GM20431 (cell line): Measurements from ENCODE around the gene EIF2S3.
"Not testable (repeated sequence)": the region's sequence is repeated elsewhere in the genome, so short reads cannot be mapped to it uniquely, and the experiment has no call there.

ENCODE experiments used
- in situ Hi-C: fragments of 300-500 bp; cut with MseI, MboI; formaldehyde crosslinking; loops from one replicate; pipeline ENCODE4 v1.15.0; 2020; ENCODE audit warnings: low sequenced_read_pairs; ENCODE audit not compliant: unreplicated experiment

The EIF2S3 gene

DNA sequence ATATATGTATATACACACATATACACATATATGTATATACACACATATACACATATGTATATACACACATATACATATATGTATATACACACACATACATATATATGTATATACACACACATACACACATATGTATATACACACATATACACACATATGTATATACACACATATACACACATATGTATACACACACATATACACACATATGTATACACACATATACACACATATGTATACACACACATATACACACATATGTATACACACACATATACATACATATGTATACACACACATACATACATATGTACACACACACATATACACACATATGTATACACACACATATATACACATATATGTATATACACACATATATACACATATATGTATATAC lies 8.7 kb upstream of the EIF2S3 start:
- in situ Hi-C loops: not testable (repeated sequence)

DNA sequence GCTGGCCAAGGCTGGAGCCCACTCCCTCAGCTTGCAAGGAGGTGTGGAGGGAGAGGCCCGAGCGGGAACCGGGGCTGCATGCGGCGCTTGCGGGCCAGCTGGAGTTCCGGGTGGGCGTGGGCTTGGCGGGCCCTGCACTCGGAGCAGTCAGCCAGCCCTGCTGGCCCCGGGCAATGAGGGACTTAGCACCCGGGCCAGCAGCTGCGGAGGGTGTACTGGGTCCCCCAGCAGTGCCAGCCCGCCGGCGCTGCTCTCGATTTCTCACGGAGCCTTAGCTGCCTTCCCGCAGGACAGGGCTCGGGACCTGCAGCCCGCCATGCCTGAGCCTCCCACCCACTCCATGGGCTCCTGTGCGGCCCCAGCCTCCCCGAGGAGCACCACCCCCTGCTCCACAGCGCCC lies 5.1 kb upstream of the EIF2S3 start:
- in situ Hi-C loops: not testable (repeated sequence)

- in situ Hi-C loops: not testable (repeated sequence)
These were observed 4.0 kb upstream of the EIF2S3 start for GRCh38 chrX:24050522-24051318.

DNA sequence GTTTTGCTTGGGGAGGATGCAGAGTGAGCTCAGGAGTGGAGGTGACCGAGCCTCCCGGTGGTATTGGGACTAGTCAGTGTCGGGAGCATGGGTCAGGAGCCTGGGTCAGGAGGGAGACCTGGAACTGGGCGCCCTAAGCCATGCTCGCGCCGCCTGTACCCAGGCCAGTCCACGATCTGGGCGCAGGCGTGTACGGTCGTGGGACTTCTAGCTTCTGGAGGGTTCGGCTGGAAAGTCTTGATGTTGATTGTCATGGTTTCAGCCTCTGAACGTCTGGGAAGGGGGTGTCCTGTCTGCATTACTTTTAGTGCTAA lies 244 bp downstream of the EIF2S3 start:
- in situ Hi-C loops: no loop called here

DNA sequence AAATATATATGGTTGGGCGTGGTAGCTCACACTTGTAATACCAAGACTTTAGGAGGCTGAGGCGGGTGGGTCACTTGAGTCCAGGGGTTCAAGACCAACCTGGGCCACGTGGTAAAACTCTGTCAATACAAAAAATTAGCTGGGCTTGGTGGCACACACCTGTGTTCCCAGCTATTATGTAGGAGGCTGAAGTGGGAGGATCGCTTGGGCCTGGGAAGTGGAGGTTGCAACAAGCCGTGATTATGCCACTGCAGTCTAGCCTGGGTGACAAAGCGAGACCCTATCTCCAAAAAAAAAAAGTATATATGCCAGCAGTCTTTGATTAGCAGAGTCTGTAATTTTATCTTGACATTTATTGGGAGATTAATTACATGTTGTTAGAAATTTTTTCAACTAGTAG lies 8.7 kb downstream of the EIF2S3 start:
- in situ Hi-C loops: no loop called here

GRCh38 chrX:24069877-24070276 lies 15.1 kb downstream of the EIF2S3 start:
- in situ Hi-C loops: no loop called here

DNA sequence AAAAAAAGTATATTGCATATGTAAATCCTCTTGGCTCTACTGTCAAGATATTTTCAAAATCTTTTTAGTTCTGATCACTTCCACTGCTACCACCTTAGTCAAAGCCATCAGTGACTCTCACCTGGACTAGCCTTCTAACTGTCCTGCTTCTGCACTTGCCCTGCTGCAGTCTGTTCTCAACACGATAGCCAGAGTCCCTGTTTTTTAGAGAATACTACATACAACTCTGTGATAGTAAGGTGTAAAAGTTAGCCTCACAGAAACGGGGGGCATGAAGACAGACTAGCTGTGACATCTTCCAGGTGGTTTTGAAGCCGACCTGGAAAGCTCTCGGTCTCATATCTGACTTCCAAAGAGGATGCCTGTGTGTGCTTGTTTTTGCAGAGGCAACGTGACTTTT lies 24.7 kb downstream of the EIF2S3 start:
- in situ Hi-C loops: loop anchor here (25.0 kb wide), 1 partner anchor 158 kb away; no protein-coding TSS in a partner anchor

DNA sequence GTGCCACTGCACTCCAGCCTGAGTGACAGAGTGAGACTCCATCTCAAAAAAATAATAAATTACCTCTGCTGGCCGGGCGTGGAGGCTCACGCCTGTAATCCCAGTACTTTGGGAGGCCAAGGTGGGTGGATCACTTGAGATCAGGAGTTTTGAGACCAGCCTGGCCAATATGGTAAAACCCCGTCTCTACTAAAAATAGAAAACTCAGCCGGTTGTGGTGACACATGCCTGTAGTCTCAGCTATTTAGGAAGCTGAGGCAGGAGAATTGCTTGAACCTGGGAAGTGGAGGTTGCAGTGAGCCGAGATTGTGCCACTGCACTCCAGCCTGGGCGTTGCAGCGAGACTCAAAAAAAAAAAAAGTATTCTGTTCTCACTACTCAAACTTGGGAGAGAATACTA lies 25.5 kb downstream of the EIF2S3 start:
- in situ Hi-C loops: loop anchor here (25.0 kb wide), 1 partner anchor 157 kb away; no protein-coding TSS in a partner anchor

GRCh38 chrX:24080704-24081103 lies 25.9 kb downstream of the EIF2S3 start:
- in situ Hi-C loops: loop anchor here (25.0 kb wide), 1 partner anchor 157 kb away; no protein-coding TSS in a partner anchor

DNA sequence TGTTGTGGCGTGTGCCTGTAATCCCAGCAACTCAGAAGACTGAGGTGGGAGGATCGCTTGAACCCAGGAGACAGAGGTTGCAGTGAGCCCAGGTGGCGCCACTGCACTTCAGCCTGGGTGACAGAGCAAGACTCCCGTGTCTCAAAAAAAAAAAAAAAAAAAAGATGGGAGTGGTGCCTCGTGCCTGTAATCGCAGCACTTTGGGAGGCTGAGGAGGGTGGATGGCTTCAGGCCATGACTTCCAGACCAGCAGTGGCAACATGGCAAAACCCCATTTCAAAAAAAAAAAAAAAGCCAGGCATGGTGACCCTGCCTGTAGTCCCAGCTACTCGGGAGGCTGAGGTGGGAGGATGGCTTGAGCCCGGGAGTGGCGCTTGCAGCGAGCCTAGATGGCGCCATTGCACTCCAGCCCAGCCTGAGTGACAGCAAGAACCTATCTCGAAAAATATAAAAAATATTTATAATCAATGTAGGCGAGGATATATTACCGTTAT lies 27.0 kb downstream of the EIF2S3 start:
- in situ Hi-C loops: loop anchor here (25.0 kb wide), 1 partner anchor 156 kb away; no protein-coding TSS in a partner anchor

- in situ Hi-C loops: loop anchor here (25.0 kb wide), 1 partner anchor 155 kb away; no protein-coding TSS in a partner anchor
These were observed 27.7 kb downstream of the EIF2S3 start for GRCh38 chrX:24082447-24082846.

DNA sequence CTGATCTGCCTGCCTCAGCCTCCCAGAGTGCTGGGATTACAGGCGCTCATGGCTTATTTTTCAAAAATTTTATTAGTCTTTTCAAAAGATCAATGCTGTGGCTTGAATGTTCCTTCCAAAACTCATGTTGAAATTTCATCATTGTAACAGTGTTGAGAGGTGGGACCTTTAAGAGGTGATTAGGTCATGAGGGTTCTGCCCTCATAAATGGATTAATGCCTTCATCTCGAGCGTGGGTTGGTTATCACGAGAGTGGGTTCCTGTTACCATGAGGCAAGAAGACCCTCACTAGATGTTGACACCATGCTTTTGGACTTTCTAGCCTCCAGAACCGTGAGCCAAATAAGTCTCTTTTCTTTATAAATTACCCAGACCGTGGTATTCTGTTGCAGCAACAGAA lies 30.3 kb downstream of the EIF2S3 start:
- in situ Hi-C loops: loop anchor here (25.0 kb wide), 1 partner anchor 152 kb away; no protein-coding TSS in a partner anchor

DNA sequence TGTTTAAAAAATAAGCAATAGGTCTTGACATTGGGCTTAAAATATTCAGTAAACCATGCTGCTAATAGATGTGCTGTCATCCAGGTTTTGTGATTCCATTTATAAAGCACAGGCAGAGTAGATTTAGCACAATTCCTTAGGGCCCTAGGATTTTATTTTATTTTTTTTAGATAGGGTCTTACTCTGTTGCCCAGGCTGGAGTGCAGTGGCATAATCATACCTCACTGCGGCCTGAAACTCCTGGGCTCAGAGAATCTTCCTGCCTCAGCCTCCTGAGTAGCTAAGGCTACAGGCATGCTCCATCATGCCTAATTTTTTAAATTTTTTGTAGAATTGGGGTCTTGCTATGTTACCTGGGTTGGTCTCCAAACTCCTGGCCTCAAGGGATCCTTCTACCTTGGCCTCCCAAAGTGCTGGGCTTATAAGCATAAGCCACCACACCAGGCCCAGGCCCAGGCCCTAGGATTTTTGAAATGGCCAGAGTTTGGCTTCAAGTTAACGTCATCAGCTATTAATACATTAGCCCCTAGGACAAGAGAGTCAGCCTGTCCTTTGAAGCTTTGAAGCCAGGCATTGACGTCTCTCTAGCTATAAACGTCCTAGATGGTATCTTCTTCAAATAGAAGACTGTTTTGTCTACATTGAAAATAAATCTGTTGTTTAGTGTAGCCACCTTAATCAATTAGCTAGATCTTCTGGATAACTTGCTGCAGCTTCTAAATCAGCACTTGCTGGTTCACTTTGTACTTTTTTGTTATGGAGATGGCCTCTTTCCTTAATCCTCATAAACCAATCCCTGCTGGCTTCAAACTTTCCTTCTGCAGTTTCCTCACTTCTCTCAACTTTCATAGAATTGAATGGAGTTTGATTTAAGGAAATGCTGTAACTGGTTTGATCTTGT lies 35.8 kb downstream of the EIF2S3 start:
- in situ Hi-C loops: loop anchor here (25.0 kb wide), 1 partner anchor 147 kb away; no protein-coding TSS in a partner anchor

DNA sequence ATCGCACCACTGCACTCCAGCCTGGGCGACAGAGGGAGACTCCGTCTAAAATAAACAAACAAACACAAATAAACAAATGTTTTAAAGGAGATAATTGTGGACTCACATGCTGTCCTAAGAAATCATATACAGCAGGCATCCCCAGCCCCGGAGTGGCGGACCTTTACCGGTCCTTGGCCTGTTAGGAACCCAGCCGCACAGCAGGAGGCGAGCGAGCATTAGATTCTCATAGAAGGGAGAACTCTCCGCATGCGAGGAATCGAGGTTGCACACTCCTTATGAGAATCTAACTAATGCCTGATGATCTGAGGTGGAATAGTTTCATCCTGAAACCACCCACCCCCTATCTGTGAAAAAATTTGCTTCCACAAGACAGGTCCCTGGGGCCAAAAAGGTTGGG lies 39.0 kb downstream of the EIF2S3 start:
- in situ Hi-C loops: loop anchor here (25.0 kb wide), 1 partner anchor 144 kb away; no protein-coding TSS in a partner anchor

- in situ Hi-C loops: loop anchor here (25.0 kb wide), 1 partner anchor 140 kb away; no protein-coding TSS in a partner anchor
These were observed 43.0 kb downstream of the EIF2S3 start for GRCh38 chrX:24097741-24098260.

- in situ Hi-C loops: loop anchor here (25.0 kb wide), 1 partner anchor 138 kb away; no protein-coding TSS in a partner anchor
These were observed 44.2 kb downstream of the EIF2S3 start for GRCh38 chrX:24098932-24099331.

GRCh38 chrX:24099394-24099793 lies 44.6 kb downstream of the EIF2S3 start:
- in situ Hi-C loops: loop anchor here (25.0 kb wide), 1 partner anchor 138 kb away; no protein-coding TSS in a partner anchor

DNA sequence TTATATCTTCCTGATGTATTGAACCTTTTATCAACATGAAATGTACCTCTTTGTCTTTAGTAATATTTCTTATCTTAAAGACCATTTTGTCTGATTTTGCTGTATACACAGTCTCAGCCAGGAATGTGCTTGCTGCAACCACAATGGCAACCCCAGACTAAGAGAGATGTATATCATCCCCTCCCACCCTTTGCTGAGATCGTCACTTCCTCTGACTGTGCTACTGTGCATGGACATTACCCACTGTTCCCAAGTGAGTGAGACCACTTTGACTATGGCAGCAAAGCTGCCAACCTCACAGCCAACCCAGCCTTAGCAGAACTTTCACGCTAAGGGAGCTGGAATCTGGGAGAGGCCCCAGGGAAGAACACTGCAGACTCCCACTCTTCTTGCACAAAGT lies 46.0 kb downstream of the EIF2S3 start:
- in situ Hi-C loops: no loop called here

- in situ Hi-C loops: no loop called here
These were observed 55.3 kb downstream of the EIF2S3 start for GRCh38 chrX:24110069-24110468.

DNA sequence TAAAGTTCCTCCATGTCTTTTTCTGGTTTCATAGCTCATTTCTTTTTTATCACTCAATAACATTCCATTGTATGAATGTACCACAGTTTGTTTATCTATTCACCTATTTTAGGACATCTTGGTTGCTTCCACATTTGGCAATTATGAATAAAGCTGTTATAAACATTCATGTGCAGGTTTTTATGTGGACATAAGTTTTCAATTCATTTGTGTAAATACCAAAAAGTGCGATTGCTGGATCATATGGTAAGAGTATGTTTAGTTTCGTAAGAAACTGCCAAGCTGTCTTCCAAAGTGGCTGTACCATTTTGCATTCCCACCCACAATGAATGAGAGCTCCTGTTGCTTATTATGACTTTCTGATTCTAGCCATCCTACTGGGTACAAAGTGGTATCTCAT lies 58.4 kb downstream of the EIF2S3 start:
- in situ Hi-C loops: no loop called here
